Measurements from ENCODE around the gene RNF169.
"Not testable (repeated sequence)": the region's sequence is repeated elsewhere in the genome, so short reads cannot be mapped to it uniquely, and the experiment has no call there.

RNF169 gene

DNA sequence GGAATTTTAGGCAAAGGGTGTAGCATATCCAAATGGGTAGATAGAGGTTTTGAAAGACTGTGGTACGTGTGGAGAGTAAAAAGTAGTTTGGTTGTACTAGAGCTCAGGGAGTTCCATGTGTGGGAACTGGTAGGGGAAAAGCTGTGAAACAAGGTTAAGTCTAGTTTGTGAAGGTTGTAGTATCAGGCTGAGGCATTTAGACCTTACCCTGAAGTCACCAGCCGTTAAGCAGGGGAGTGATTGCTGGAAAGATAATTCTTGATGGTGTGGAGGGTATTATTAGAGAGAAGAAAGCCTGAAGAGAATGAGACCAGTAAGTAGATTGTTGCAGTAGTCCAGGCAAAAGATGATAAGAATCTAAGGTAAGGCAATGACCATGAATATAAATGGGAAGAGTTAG, 68.0 kb downstream of the RNF169 start:
- DNase-seq (ENCODE audit: low read depth): no peak
- no peak overlapping the region for H3K4me3 ChIP-seq (ENCODE audit: control insufficient read depth, low read depth, low read length)
- TF ChIP-seq, protein P1, sequence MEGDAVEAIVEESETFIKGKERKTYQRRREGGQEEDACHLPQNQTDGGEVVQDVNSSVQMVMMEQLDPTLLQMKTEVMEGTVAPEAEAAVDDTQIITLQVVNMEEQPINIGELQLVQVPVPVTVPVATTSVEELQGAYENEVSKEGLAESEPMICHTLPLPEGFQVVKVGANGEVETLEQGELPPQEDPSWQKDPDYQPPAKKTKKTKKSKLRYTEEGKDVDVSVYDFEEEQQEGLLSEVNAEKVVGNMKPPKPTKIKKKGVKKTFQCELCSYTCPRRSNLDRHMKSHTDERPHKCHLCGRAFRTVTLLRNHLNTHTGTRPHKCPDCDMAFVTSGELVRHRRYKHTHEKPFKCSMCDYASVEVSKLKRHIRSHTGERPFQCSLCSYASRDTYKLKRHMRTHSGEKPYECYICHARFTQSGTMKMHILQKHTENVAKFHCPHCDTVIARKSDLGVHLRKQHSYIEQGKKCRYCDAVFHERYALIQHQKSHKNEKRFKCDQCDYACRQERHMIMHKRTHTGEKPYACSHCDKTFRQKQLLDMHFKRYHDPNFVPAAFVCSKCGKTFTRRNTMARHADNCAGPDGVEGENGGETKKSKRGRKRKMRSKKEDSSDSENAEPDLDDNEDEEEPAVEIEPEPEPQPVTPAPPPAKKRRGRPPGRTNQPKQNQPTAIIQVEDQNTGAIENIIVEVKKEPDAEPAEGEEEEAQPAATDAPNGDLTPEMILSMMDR (IDR thresholded peaks at IDR 0.05; ENCODE audit: control insufficient read depth, insufficient read depth, low read depth, low read length, missing control alignments): no peak

GRCh38 chr11:74818283-74818946, 69.8 kb downstream of the RNF169 start:
- no peak overlapping the region for H3K4me3 ChIP-seq (ENCODE audit: control insufficient read depth, low read depth, low read length)
- TF ChIP-seq, protein P1 (IDR thresholded peaks at IDR 0.05; ENCODE audit: control insufficient read depth, insufficient read depth, low read depth, low read length, missing control alignments): no peak
- DNase-seq (ENCODE audit: low read depth): no peak

DNA sequence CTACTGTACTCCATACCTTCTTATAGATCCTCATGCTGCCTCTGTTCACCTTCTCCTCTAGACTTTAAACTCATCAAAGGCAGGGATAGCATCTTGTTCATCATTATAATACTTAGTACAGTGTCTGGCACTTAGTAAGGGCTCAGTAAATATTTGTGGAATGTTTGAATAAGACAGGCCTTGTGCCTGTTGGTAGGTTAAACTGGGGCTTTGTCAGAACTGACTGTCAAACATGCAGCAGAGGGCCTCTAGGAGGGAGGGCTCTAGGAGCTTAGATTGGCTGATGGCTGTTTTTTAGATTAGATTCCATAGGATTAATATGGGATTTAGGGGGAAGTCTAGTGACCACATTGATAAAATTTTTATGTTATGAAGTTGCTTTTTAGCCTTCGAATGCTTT, 70.8 kb downstream of the RNF169 start:
- DNase-seq (ENCODE audit: low read depth): no peak
- H3K4me3 ChIP-seq (ENCODE audit: control insufficient read depth, low read depth, low read length): no peak overlapping the region
- TF ChIP-seq, protein P1 (IDR thresholded peaks at IDR 0.05; ENCODE audit: control insufficient read depth, insufficient read depth, low read depth, low read length, missing control alignments): no peak

- TF ChIP-seq, protein P1 (IDR thresholded peaks at IDR 0.05; ENCODE audit: control insufficient read depth, insufficient read depth, low read depth, low read length, missing control alignments): no peak
- no peak overlapping the region for H3K4me3 ChIP-seq (ENCODE audit: control insufficient read depth, low read depth, low read length)
- peak; percentile 71 for DNase-seq (ENCODE audit: low read depth)
Observed at GRCh38 chr11:74820763-74821162, 72.1 kb downstream of the RNF169 start.

DNA sequence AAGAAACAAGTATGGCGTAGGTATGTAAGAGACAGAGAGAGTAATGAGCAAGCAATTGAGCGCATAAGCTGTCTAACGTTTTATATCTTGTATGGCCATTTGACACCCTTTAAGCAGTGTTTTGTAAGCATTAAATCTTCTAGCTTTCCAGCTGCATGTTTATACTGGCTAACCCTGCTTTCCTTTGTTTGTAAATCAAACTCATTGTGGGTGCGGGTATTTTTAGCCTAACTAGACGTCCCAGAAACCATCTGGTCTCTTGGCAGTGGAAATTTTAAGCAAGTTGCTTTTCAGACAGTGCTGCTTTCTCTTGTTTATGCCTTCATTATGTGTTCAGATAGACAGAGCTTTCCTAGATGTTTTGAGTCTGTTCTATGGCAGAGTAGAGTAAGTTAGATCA, 73.5 kb downstream of the RNF169 start:
- no peak overlapping the region for H3K4me3 ChIP-seq (ENCODE audit: control insufficient read depth, low read depth, low read length)
- TF ChIP-seq, protein P1 (IDR thresholded peaks at IDR 0.05; ENCODE audit: control insufficient read depth, insufficient read depth, low read depth, low read length, missing control alignments): no peak
- DNase-seq (ENCODE audit: low read depth): peak; percentile 7

DNA sequence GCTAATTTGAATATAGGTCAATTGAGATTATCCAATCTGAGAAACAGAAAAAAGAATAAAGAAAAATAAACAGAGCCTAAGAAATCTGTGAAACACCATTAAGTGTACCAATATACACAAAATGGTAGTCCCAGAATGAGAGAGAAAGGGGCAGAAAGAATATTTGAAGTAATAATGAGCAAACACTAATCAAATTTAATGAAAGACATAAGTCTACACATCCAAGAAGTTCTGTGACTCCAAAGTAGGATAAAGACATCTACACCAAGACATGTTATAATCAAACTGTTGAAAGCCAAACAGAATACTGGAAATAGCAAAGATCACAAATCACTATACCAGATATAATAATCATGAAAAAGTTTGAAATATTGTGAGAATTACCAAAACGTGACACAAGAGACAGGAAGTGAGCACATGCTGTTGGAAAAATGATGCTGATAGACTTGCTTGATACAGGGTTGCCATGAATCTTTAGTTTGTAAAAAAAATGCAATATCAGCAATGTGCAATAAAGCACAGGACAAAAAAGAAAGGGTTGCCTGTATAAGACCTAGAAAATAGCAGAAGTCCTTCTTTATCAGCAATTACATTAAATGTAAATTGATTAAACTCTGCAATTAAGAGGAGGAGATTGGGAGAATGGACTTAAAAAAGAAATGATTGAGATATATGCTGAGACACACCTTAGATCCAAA, 75.8 kb downstream of the RNF169 start:
- no peak for DNase-seq (ENCODE audit: low read depth)

GRCh38 chr11:74825596-74825995, 76.9 kb downstream of the RNF169 start:
- H3K4me3 ChIP-seq (ENCODE audit: control insufficient read depth, low read depth, low read length); DNase-seq (ENCODE audit: low read depth): not testable (repeated sequence)

More for the DNA sequence above, 75.8 kb downstream of the RNF169 start:
- no peak overlapping the region for H3K4me3 ChIP-seq (ENCODE audit: control insufficient read depth, low read depth, low read length)
- TF ChIP-seq, protein P1 (IDR thresholded peaks at IDR 0.05; ENCODE audit: control insufficient read depth, insufficient read depth, low read depth, low read length, missing control alignments): no peak
